CD4-positive, alpha-beta memory T cell (primary cell): ENCODE data around the gene VAV2. TPM values are rescaled to one million over a fixed set of nuclear protein-coding genes. Genes with fewer than 3 reads are reported as not detected.
"Not testable (repeated sequence)": the region's sequence is repeated elsewhere in the genome, so short reads cannot be mapped to it uniquely, and the experiment has no call there.

Source experiments
- CTCF ChIA-PET: fragments of 350-600 bp; sonication (Branson Sonifier 250); formaldehyde crosslinking; loops from one replicate; lab custom pipeline; 2021; ENCODE audit warnings: inconsistent platforms; ENCODE audit not compliant: partially characterized antibody; lab: Charles Lee
- POLR2A ChIA-PET: fragments of 350-600 bp; sonication (Branson Sonifier 250); formaldehyde crosslinking; loops from one replicate; lab custom pipeline; 2021; ENCODE audit not compliant: partially characterized antibody; lab: Charles Lee
- DNase-seq, 5 donors: peaks; one replicate each; pipeline versions ENCODE4 v3.0.0 to v3.0.0-alpha.2; 2020 to 2022; ENCODE audit warnings: mixed read lengths in 1 of 5
- H3K27ac ChIP-seq: one replicate; pipeline ENCODE4 v1.7.0; 2013; ENCODE audit warnings: low read depth, low read length
- H3K27me3 ChIP-seq: 2 replicates; pipeline ENCODE4 v1.7.0; 2013; ENCODE audit warnings: mild to moderate bottlenecking, low read length, moderate library complexity; ENCODE audit not compliant: insufficient read depth
- H3K36me3 ChIP-seq: 2 replicates; pipeline ENCODE4 v1.7.0; 2013; ENCODE audit warnings: mild to moderate bottlenecking, low read length, moderate library complexity; ENCODE audit not compliant: insufficient read depth
- H3K4me1 ChIP-seq: 2 replicates; pipeline ENCODE4 v1.7.0; 2013; ENCODE audit warnings: mild to moderate bottlenecking, low read length, moderate library complexity; ENCODE audit not compliant: insufficient read depth
- H3K4me3 ChIP-seq, 2 donors: one replicate each; pipeline ENCODE4 v1.7.0; 2013; ENCODE audit warnings: low read length in 2 of 2, mild to moderate bottlenecking in 1 of 2
- H3K9me3 ChIP-seq, 2 donors: one replicate each; pipeline ENCODE4 v1.7.0; 2013; ENCODE audit warnings: low read length in 2 of 2, control low read depth in 1 of 2; ENCODE audit not compliant: control insufficient read depth in 1 of 2
- H3K27ac Mint-ChIP-seq, 7 donors: one replicate each; pipeline ENCODE4 v1.8.0; 2020 to 2021; ENCODE audit warnings: mixed read lengths in 7 of 7, mild to moderate bottlenecking in 6 of 7, inconsistent platforms in 3 of 7, moderate library complexity in 3 of 7
- H3K27me3 Mint-ChIP-seq, 2 donors: one replicate each; pipeline ENCODE4 v1.8.0; 2020 to 2021; ENCODE audit warnings: mixed read lengths in 2 of 2
- H3K36me3 Mint-ChIP-seq, 2 donors: one replicate each; pipeline ENCODE4 v1.8.0; 2020 to 2021; ENCODE audit warnings: mixed read lengths in 2 of 2, inconsistent platforms in 1 of 2, mild to moderate bottlenecking in 1 of 2
- H3K4me1 Mint-ChIP-seq, 4 donors: one replicate each; pipeline ENCODE4 v1.8.0; 2020 to 2021; ENCODE audit warnings: mixed read lengths in 4 of 4, mild to moderate bottlenecking in 1 of 4
- H3K4me3 Mint-ChIP-seq, 8 donors: one replicate each; pipeline ENCODE4 v1.8.0; 2020 to 2021; ENCODE audit warnings: mixed read lengths in 8 of 8, mild to moderate bottlenecking in 7 of 8, moderate library complexity in 6 of 8, inconsistent platforms in 3 of 8
- H3K9me3 Mint-ChIP-seq, 8 donors: one replicate each; pipeline ENCODE4 v1.8.0; 2020 to 2021; ENCODE audit warnings: mixed read lengths in 8 of 8, mild to moderate bottlenecking in 5 of 8, inconsistent platforms in 3 of 8, moderate library complexity in 1 of 8
- intact Hi-C: fragments of 100-400 bp; cut with micrococcal nuclease; formaldehyde crosslinking; loops from one replicate; pipeline ENCODE4 v1.15.1; 2023
- polyA plus RNA-seq, 2 donors: library from polyadenylated mRNA; unstranded; fragments of 300-500 nt; fragmentation: Illumina TruSeq; gene quantifications; one replicate each; pipeline ENCODE4 v1.2.3, GENCODE V29; 2021
- total RNA-seq, 2 experiments: library from RNA; stranded (reverse); gene quantifications; one replicate each; pipeline ENCODE4 v1.2.3, GENCODE V29; 2021

VAV2 gene
- total and polyA plus RNA-seq, 4 experiments from 2014 or later: 0.26 to 3.0 (median 1.0) TPM

- intact Hi-C loops: no loop called here
- peaks cover 0 to 12% of the 10 kb centered on the region in 2 donors for H3K36me3 Mint-ChIP-seq
- H3K27me3 Mint-ChIP-seq: peaks cover 0 to 2% of the 10 kb centered on the region in 2 donors
- H3K9me3 Mint-ChIP-seq: peaks cover 0 to 33% (median 17%) of the 10 kb centered on the region in 8 donors
- Histone ChIP-seq H3K9me3 (no peaks in the 10 kb centered on the region), H3K4me1 (no peaks in the 10 kb centered on the region), H3K27ac (no peak overlapping the region), H3K4me3 (no peak overlapping the region), H3K36me3 (no peaks in the 10 kb centered on the region), H3K27me3 (no peaks in the 10 kb centered on the region)
- no peak overlapping the region for H3K4me3 Mint-ChIP-seq
- H3K27ac Mint-ChIP-seq: peak overlapping the region in 1 of 7 donors; percentile 23
- POLR2A ChIA-PET: no interaction called here
- CTCF ChIA-PET: no interaction called here
- no peak for DNase-seq
- peaks cover 0 to 11% (median 3%) of the 10 kb centered on the region in 4 donors for H3K4me1 Mint-ChIP-seq
Measured at GRCh38 chr9:133961226-133962165, 30.6 kb downstream of the VAV2 start.

- Mint-ChIP-seq H3K27ac (no peak overlapping the region), H3K4me3 (no peak overlapping the region), H3K4me1 (peaks cover 2 to 11% (median 5%) of the 10 kb centered on the region in 4 donors), H3K27me3 (peaks cover 0 to 2% of the 10 kb centered on the region in 2 donors), H3K9me3 (peaks cover 0 to 27% (median 16%) of the 10 kb centered on the region in 8 donors), H3K36me3 (peaks cover 0 to 12% of the 10 kb centered on the region in 2 donors)
- Histone ChIP-seq H3K9me3 (no peaks in the 10 kb centered on the region), H3K27me3 (no peaks in the 10 kb centered on the region), H3K4me3 (no peak overlapping the region), H3K27ac (no peak overlapping the region), H3K4me1 (no peaks in the 10 kb centered on the region), H3K36me3 (no peaks in the 10 kb centered on the region)
- POLR2A ChIA-PET: interaction anchor here (0.6 kb wide), 1 partner anchor 363 kb away, joined by 3 read pairs; no protein-coding TSS in a partner anchor
- intact Hi-C loops: no loop called here
- no peak for DNase-seq
- CTCF ChIA-PET: no interaction called here
Measured at GRCh38 chr9:133960568-133961129, 31.5 kb downstream of the VAV2 start.

- POLR2A ChIA-PET: interaction anchor here (0.6 kb wide), 1 partner anchor 363 kb away, joined by 3 read pairs; no protein-coding TSS in a partner anchor
- H3K27ac ChIP-seq: no peak overlapping the region
- Mint-ChIP-seq H3K4me1 (peaks cover 2 to 11% (median 6%) of the 10 kb centered on the region in 4 donors), H3K36me3 (peaks cover 0 to 12% of the 10 kb centered on the region in 2 donors), H3K4me3 (no peak overlapping the region), H3K27me3 (peaks cover 0 to 2% of the 10 kb centered on the region in 2 donors), H3K9me3 (peaks cover 0 to 21% (median 14%) of the 10 kb centered on the region in 8 donors), H3K27ac (no peak overlapping the region)
- no peak for DNase-seq
- no peaks in the 10 kb centered on the region for H3K27me3 ChIP-seq
- no peaks in the 10 kb centered on the region for H3K36me3 ChIP-seq
- intact Hi-C loops: no loop called here
- peaks cover under 1% of the 10 kb centered on the region for H3K4me1 ChIP-seq
- H3K9me3 ChIP-seq: no peaks in the 10 kb centered on the region
- CTCF ChIA-PET: no interaction called here
- no peak overlapping the region for H3K4me3 ChIP-seq
Measured at GRCh38 chr9:133959966-133960567, 32.1 kb downstream of the VAV2 start.

GRCh38 chr9:133959171-133959570 lies 33.0 kb downstream of the VAV2 start:
- no peaks in the 10 kb centered on the region for H3K27me3 Mint-ChIP-seq
- DNase-seq: no peak
- H3K36me3 Mint-ChIP-seq: peaks cover 0 to 5% of the 10 kb centered on the region in 2 donors
- Histone ChIP-seq H3K9me3 (no peaks in the 10 kb centered on the region), H3K36me3 (no peaks in the 10 kb centered on the region), H3K27me3 (no peaks in the 10 kb centered on the region), H3K4me1 (peaks cover 9% of the 10 kb centered on the region), H3K4me3 (no peak overlapping the region), H3K27ac (no peak overlapping the region)
- ChIA-PET POLR2A (no interaction called here), CTCF (no interaction called here)
- intact Hi-C loops: no loop called here
- H3K9me3 Mint-ChIP-seq: peaks cover 0 to 13% (median 6%) of the 10 kb centered on the region in 8 donors
- peaks cover 10 to 20% (median 14%) of the 10 kb centered on the region in 4 donors for H3K4me1 Mint-ChIP-seq
- H3K27ac Mint-ChIP-seq: peak overlapping the region in 1 of 7 donors; percentile 36
- no peak overlapping the region for H3K4me3 Mint-ChIP-seq

- Mint-ChIP-seq H3K4me3 (no peak overlapping the region), H3K27ac (no peak overlapping the region), H3K27me3 (no peaks in the 10 kb centered on the region), H3K4me1 (peaks cover 11 to 24% (median 17%) of the 10 kb centered on the region in 4 donors), H3K36me3 (peaks cover 0 to 5% of the 10 kb centered on the region in 2 donors), H3K9me3 (peaks cover 0 to 10% (median 6%) of the 10 kb centered on the region in 8 donors)
- peaks cover 13% of the 10 kb centered on the region for H3K4me1 ChIP-seq
- CTCF ChIA-PET: no interaction called here
- intact Hi-C loops: no loop called here
- no peaks in the 10 kb centered on the region for H3K27me3 ChIP-seq
- DNase-seq: no peak
- POLR2A ChIA-PET: no interaction called here
- H3K4me3 ChIP-seq: no peak overlapping the region
- no peak overlapping the region for H3K27ac ChIP-seq
- H3K36me3 ChIP-seq: no peaks in the 10 kb centered on the region
- no peaks in the 10 kb centered on the region for H3K9me3 ChIP-seq
Measured at GRCh38 chr9:133958756-133959155, 33.4 kb downstream of the VAV2 start.

- H3K27ac Mint-ChIP-seq: peak overlapping the region in 1 of 7 donors; percentile 30
- H3K36me3 ChIP-seq, H3K36me3 Mint-ChIP-seq, intact Hi-C loops, H3K27me3 Mint-ChIP-seq, DNase-seq, H3K27ac ChIP-seq, H3K9me3 Mint-ChIP-seq, H3K4me3 Mint-ChIP-seq, H3K9me3 ChIP-seq, H3K27me3 ChIP-seq, POLR2A ChIA-PET, H3K4me3 ChIP-seq: not testable (repeated sequence)
- H3K4me1 ChIP-seq: peaks cover 13% of the 10 kb centered on the region
- peaks cover 11 to 25% (median 17%) of the 10 kb centered on the region in 4 donors for H3K4me1 Mint-ChIP-seq
- CTCF ChIA-PET: interaction anchor here (2.4 kb wide), 1 partner anchor 36 kb away, joined by 8 read pairs; no protein-coding TSS in a partner anchor
Measured at GRCh38 chr9:133957772-133958171, 34.4 kb downstream of the VAV2 start.
